ENCODE measurements around the gene SPDYE16.

- TF ChIP-seq GATA2 (IDR thresholded peaks at IDR 0.05; ENCODE audit: low read depth, low read length) (no peak), GATA3 (IDR thresholded peaks at IDR 0.05; ENCODE audit: low read depth, low read length) (no peak)
Measured at GRCh38 chr7:76509931-76510877, 32.9 kb downstream of the SPDYE16 start, which contains the start of gene UPK3B.
